SK-N-SH (cell line): ENCODE data around the gene MYH10. TPM values are rescaled to one million over a fixed set of nuclear protein-coding genes. Genes with fewer than 3 reads are reported as not detected.

Experiments used
- CTCF ChIA-PET: fragments of 300-600, 350-600 bp; formaldehyde crosslinking; extraction: SDS; loops from one replicate; lab custom pipeline; 2021; lab: Yijun Ruan, JAX
- POLR2A ChIA-PET: fragments of 350-600 bp; sonication (Branson Sonifier 250); formaldehyde crosslinking; extraction: SDS; loops from one replicate; lab custom pipeline; 2020; ENCODE audit warnings: antibody characterized with exemption, inconsistent platforms; lab: Yijun Ruan, JAX
- DNase-seq: peaks from one replicate; pipeline ENCODE4 v3.0.0; 2012
- H2AFZ ChIP-seq: fragments of 200-600 bp; sonication (generic); 2 replicates; pipeline ENCODE4 v1.8.1; 2016; ENCODE audit warnings: antibody characterized with exemption, mild to moderate bottlenecking, low read depth
- H3F3A ChIP-seq: fragments of 200-600 bp; sonication (generic); replicated peaks from 2 replicates; pipeline ENCODE3; 2016; ENCODE audit warnings: antibody characterized with exemption, mild to moderate bottlenecking; ENCODE audit not compliant: insufficient read depth
- H3K27ac ChIP-seq, 2 experiments: fragments of 200-500 bp in 1 of 2; fragments of 200-600 bp in 1 of 2; sonication (Bioruptor generic) in 1 of 2; sonication (generic), shearing (Covaris generic) in 1 of 2; 2 replicates each; pipeline versions ENCODE4 v1.5.1 to v1.6.1; 2014 to 2016; ENCODE audit warnings: low read depth in 2 of 2, inconsistent platforms in 1 of 2, low read length in 1 of 2, mild to moderate bottlenecking in 1 of 2, mixed read lengths in 1 of 2
- H3K27me3 ChIP-seq: fragments of 200-600 bp; sonication (generic), shearing (Covaris generic); 2 replicates; pipeline ENCODE4 v1.6.1; 2016; ENCODE audit warnings: mixed run types; ENCODE audit not compliant: insufficient read depth
- H3K36me3 ChIP-seq, 2 experiments: fragments of 200-500 bp in 1 of 2; fragments of 200-600 bp in 1 of 2; sonication (Bioruptor generic) in 1 of 2; sonication (generic) in 1 of 2; replicated peaks in 1 of 2; 2 replicates each; pipeline versions ENCODE3 to v1.5.1; 2014 to 2016; ENCODE audit warnings: low read length in 1 of 2, mild to moderate bottlenecking in 1 of 2; ENCODE audit not compliant: insufficient read depth in 2 of 2, control insufficient read depth in 1 of 2
- H3K4me1 ChIP-seq, 2 experiments: fragments of 200-500 bp in 1 of 2; fragments of 200-600 bp in 1 of 2; sonication (Bioruptor generic) in 1 of 2; sonication (generic), shearing (Covaris generic) in 1 of 2; 2 replicates each; pipeline versions ENCODE4 v1.5.1 to v1.6.1; 2014 to 2016; ENCODE audit warnings: low read depth in 1 of 2, low read length in 1 of 2, mixed run types in 1 of 2; ENCODE audit not compliant: insufficient read depth in 2 of 2, control insufficient read depth in 1 of 2
- H3K4me2 ChIP-seq: fragments of 200-600 bp; sonication (generic), shearing (Covaris generic); 2 replicates; pipeline ENCODE4 v1.6.1; 2017; ENCODE audit warnings: mixed run types
- H3K4me3 ChIP-seq, 2 experiments: fragments of 200-500 bp in 1 of 2; fragments of 200-600 bp in 1 of 2; sonication (Bioruptor generic) in 1 of 2; sonication (generic), shearing (Covaris generic) in 1 of 2; 2 replicates each; pipeline versions ENCODE4 v1.5.1 to v1.8.1; 2014 to 2016; ENCODE audit warnings: low read depth in 2 of 2, inconsistent platforms in 1 of 2, low read length in 1 of 2, mild to moderate bottlenecking in 1 of 2, mixed read lengths in 1 of 2, moderate library complexity in 1 of 2
- H3K79me2 ChIP-seq: fragments of 200-600 bp; sonication (generic); 2 replicates; pipeline ENCODE4 v1.8.1; 2017; ENCODE audit warnings: mild to moderate bottlenecking; ENCODE audit not compliant: insufficient read depth
- H3K9ac ChIP-seq: fragments of 200-600 bp; sonication (generic); 2 replicates; pipeline ENCODE4 v1.6.1; 2017; ENCODE audit warnings: mixed run types
- H3K9me2 ChIP-seq: fragments of 200-600 bp; sonication (generic); 2 replicates; pipeline ENCODE4 v1.6.1; 2017; ENCODE audit warnings: mixed run types
- H3K9me3 ChIP-seq: fragments of 200-600 bp; sonication (generic); 2 replicates; pipeline ENCODE4 v1.6.1; 2017; ENCODE audit warnings: mixed run types, mild to moderate bottlenecking, moderate library complexity
- H4K20me1 ChIP-seq: fragments of 200-600 bp; sonication (generic); 2 replicates; pipeline ENCODE4 v1.6.1; 2017; ENCODE audit warnings: mild to moderate bottlenecking, mixed run types; ENCODE audit not compliant: insufficient read depth
- CHD2 ChIP-seq: fragments of 150-350 bp; IDR thresholded peaks from 2 replicates; pipeline ENCODE4 v1.6.1; 2018; ENCODE audit warnings: low read length; ENCODE audit not compliant: partially characterized antibody
- ELF1 ChIP-seq: IDR thresholded peaks from 2 replicates; pipeline ENCODE4 v1.4.0; 2012
- FOSL2 ChIP-seq: IDR thresholded peaks from 2 replicates; pipeline ENCODE4 v1.4.0; 2012; ENCODE audit warnings: low read depth, mild to moderate bottlenecking, moderate library complexity, borderline replicate concordance
- FOXJ3 ChIP-seq: sonication (generic); formaldehyde crosslinking; IDR thresholded peaks from 2 replicates; pipeline ENCODE4 v1.5.1; 2020; ENCODE audit warnings: mild to moderate bottlenecking, missing genetic modification reagents
- JUND ChIP-seq: IDR thresholded peaks from 2 replicates; pipeline ENCODE4 v1.4.0; 2012
- MEF2A ChIP-seq: IDR thresholded peaks from 2 replicates; pipeline ENCODE4 v1.4.0; 2012; ENCODE audit warnings: low read depth, borderline replicate concordance
- MXI1 ChIP-seq: IDR thresholded peaks from 2 replicates; pipeline ENCODE4 v1.6.1; 2012; ENCODE audit warnings: mild to moderate bottlenecking, low read depth, low read length, improper control_type of control experiment
- NFIC ChIP-seq: IDR thresholded peaks from 2 replicates; pipeline ENCODE4 v1.4.0; 2012; ENCODE audit warnings: borderline replicate concordance
- POLR2AphosphoS5 ChIP-seq: IDR thresholded peaks from 2 replicates; pipeline ENCODE4 v1.6.1; 2012; ENCODE audit warnings: low read depth, low read length
- RAD21 ChIP-seq: IDR thresholded peaks from 2 replicates; pipeline ENCODE4 v1.6.1; 2012; ENCODE audit warnings: mild to moderate bottlenecking, low read length
- RCOR1 ChIP-seq: fragments of 150-350 bp; IDR thresholded peaks from 2 replicates; pipeline ENCODE4 v1.6.1; 2017; ENCODE audit warnings: antibody characterized with exemption, low read length
- REST ChIP-seq: IDR thresholded peaks from 2 replicates; pipeline ENCODE4 v1.6.1; 2012; ENCODE audit warnings: mild to moderate bottlenecking, low read depth, low read length, moderate library complexity
- SIN3A ChIP-seq: IDR thresholded peaks from 2 replicates; pipeline ENCODE4 v1.6.1; 2012; ENCODE audit warnings: low read depth, mild to moderate bottlenecking, low read length, moderate library complexity, borderline replicate concordance
- TAF1 ChIP-seq: IDR thresholded peaks from 2 replicates; pipeline ENCODE4 v1.6.1; 2012; ENCODE audit warnings: low read depth, mild to moderate bottlenecking, low read length, moderate library complexity, borderline replicate concordance
- TCF12 ChIP-seq: IDR thresholded peaks from 2 replicates; pipeline ENCODE4 v1.4.0; 2012
- TEAD4 ChIP-seq: IDR thresholded peaks from 2 replicates; pipeline ENCODE4 v1.4.0; 2012; ENCODE audit warnings: mild to moderate bottlenecking, borderline replicate concordance; ENCODE audit not compliant: insufficient read depth
- YY1 ChIP-seq: IDR thresholded peaks from 2 replicates; pipeline ENCODE4 v1.4.0; 2012; ENCODE audit warnings: low read depth, mild to moderate bottlenecking
- ZBTB33 ChIP-seq: IDR thresholded peaks from 2 replicates; pipeline ENCODE4 v1.4.0; 2012; ENCODE audit warnings: low read depth, borderline replicate concordance
- WGBS: methylation state at CpG from one replicate; pipeline ENCODE4 v1.1.6; 2017; ENCODE audit warnings: low lambda C conversion rate; 5-methylcytosine and 5-hydroxymethylcytosine counted together
- polyA plus RNA-seq, 3 experiments: library from polyadenylated mRNA; depleted of rRNA; stranded (reverse); fragments of >200 nt; gene quantifications; 2 replicates each; pipeline ENCODE4 v1.2.3, GENCODE V29; 2012

Gene MYH10
- polyA plus RNA-seq, 1 of the 3 experiments (the other 2 are of a cell fraction), result 64.2 TPM

GRCh38 chr17:8464941-8465340 is 165.6 kb downstream of the MYH10 start:
- H3K4me3 ChIP-seq, result no peak overlapping the region
- H3K27me3 ChIP-seq, result no peaks in the 10 kb centered on the region
- no peak for TF ChIP-seq REST
- TF ChIP-seq NFIC, result no peak
- TF ChIP-seq SIN3A, result no peak
- no peak for TF ChIP-seq ELF1
- TF ChIP-seq TEAD4, result no peak
- TF ChIP-seq CHD2, result no peak
- TF ChIP-seq JUND, result no peak
- no peak for TF ChIP-seq TAF1
- TF ChIP-seq RAD21, result no peak
- TF ChIP-seq TCF12, result no peak
- peaks cover 61% of the 10 kb centered on the region for H3K79me2 ChIP-seq
- no peaks in the 10 kb centered on the region for H3K9me2 ChIP-seq
- ChIA-PET CTCF (no interaction called here), POLR2A (no interaction called here)
- no peak overlapping the region for H3K9ac ChIP-seq
- H3K4me2 ChIP-seq, result no peak overlapping the region
- H3K27ac ChIP-seq, result no peak overlapping the region
- no peak overlapping the region for H2AFZ ChIP-seq
- no peaks in the 10 kb centered on the region; a peak in 2 of 4 replicates for H3K4me1 ChIP-seq
- WGBS, result 58% methylated on average over 4 of the region's 4 CpGs
- DNase-seq, result no peak
- H3K36me3 ChIP-seq, result peaks cover 36 to 66% of the 10 kb centered on the region in 2 experiments
- H3F3A ChIP-seq, result peaks cover under 1% of the 10 kb centered on the region
- H3K9me3 ChIP-seq, result no peaks in the 10 kb centered on the region
- peaks cover 55% of the 10 kb centered on the region for H4K20me1 ChIP-seq

GRCh38 chr17:8463099-8463498 is 167.4 kb downstream of the MYH10 start:
- Histone ChIP-seq H3K9me3 (no peaks in the 10 kb centered on the region), H3K9me2 (no peaks in the 10 kb centered on the region), H3K9ac (no peak overlapping the region), H3F3A (no peaks in the 10 kb centered on the region), H3K36me3 (peaks cover 54 to 75% of the 10 kb centered on the region in 2 experiments), H3K27ac (no peak overlapping the region), H2AFZ (no peak overlapping the region), H3K4me3 (no peak overlapping the region), H4K20me1 (peaks cover 60% of the 10 kb centered on the region), H3K27me3 (no peaks in the 10 kb centered on the region), H3K4me2 (no peak overlapping the region), H3K79me2 (peaks cover 72% of the 10 kb centered on the region), H3K4me1 (no peaks in the 10 kb centered on the region; a peak in 2 of 4 replicates)
- no peak for DNase-seq
- no peak for TF ChIP-seq TAF1
- TF ChIP-seq NFIC, result no peak
- TF ChIP-seq POLR2AphosphoS5, result no peak
- TF ChIP-seq TEAD4, result no peak
- no peak for TF ChIP-seq RAD21
- no peak for TF ChIP-seq YY1
- no peak for TF ChIP-seq MEF2A
- no peak for TF ChIP-seq TCF12
- TF ChIP-seq FOXJ3 (CRISPR knock-in tag), result no peak
- TF ChIP-seq MXI1, result no peak
- no peak for TF ChIP-seq ZBTB33
- TF ChIP-seq FOSL2, result no peak
- TF ChIP-seq RCOR1, result no peak
- ChIA-PET POLR2A (no interaction called here), CTCF (interaction anchor here (0.6 kb wide), 1 partner anchor 57 kb away, joined by 3 read pairs; no protein-coding TSS in a partner anchor)
- 83% methylated on average over 5 of the region's 5 CpGs for WGBS
